GM12878 (cell line): ENCODE results near the gene NEU4. TPM values are rescaled to one million over a fixed set of nuclear protein-coding genes. Genes with fewer than 3 reads are reported as not detected.
A peak's percentile ranks its signal among the peaks of the same experiment; 100 is the strongest.

Source experiments
- BRCA1 ChIP-seq: IDR thresholded peaks from 2 replicates; pipeline ENCODE4 v1.6.1; 2011; ENCODE audit warnings: low read depth, low read length, improper control_type of control experiment
- CBFB ChIP-seq: IDR thresholded peaks from 2 replicates; pipeline ENCODE4 v1.6.1; 2016; ENCODE audit warnings: antibody characterized with exemption, low read depth
- CBX5 ChIP-seq: sonication (generic); IDR thresholded peaks from 2 replicates; pipeline ENCODE4 v1.6.1; 2016; ENCODE audit warnings: low read depth, moderate library complexity, mild to moderate bottlenecking, inconsistent platforms
- FOS ChIP-seq: IDR thresholded peaks from 3 replicates; pipeline ENCODE4 v1.6.1; 2011; ENCODE audit warnings: borderline replicate concordance; ENCODE audit not compliant: insufficient read length; ENCODE audit errors: extremely low read depth
- FOXK2 ChIP-seq: fragments of 450-650 bp; IDR thresholded peaks from 2 replicates; pipeline ENCODE4 v1.6.1; 2017; ENCODE audit warnings: mild to moderate bottlenecking, moderate library complexity
- GABPA ChIP-seq: IDR thresholded peaks from 2 replicates; pipeline ENCODE4 v1.6.1; 2014; ENCODE audit warnings: antibody characterized with exemption, low read depth, mild to moderate bottlenecking, inconsistent platforms
- GATAD2B ChIP-seq: fragments of 450-650 bp; conservative IDR thresholded peaks from 2 replicates; pipeline ENCODE4 v1.6.1; 2017; ENCODE audit warnings: low read depth, mild to moderate bottlenecking, moderate library complexity
- IRF4 ChIP-seq: IDR thresholded peaks from 2 replicates; pipeline ENCODE4 v1.6.1; 2011; ENCODE audit warnings: low read depth, low read length
- JUND ChIP-seq: IDR thresholded peaks from 2 replicates; pipeline ENCODE4 v1.6.1; 2012; ENCODE audit warnings: low read depth, mild to moderate bottlenecking, low read length, improper control_type of control experiment, moderate library complexity
- KAT2A ChIP-seq: conservative IDR thresholded peaks from 2 replicates; pipeline ENCODE4 v1.6.1; 2011; ENCODE audit warnings: low read depth, low read length; ENCODE audit not compliant: control insufficient read depth
- NFIC ChIP-seq: IDR thresholded peaks from 2 replicates; pipeline ENCODE4 v1.6.1; 2012; ENCODE audit warnings: low read depth, mild to moderate bottlenecking, inconsistent platforms, low read length, moderate library complexity
- NFYB ChIP-seq: IDR thresholded peaks from 2 replicates; pipeline ENCODE4 v1.6.1; 2011; ENCODE audit warnings: low read depth, mild to moderate bottlenecking, low read length, improper control_type of control experiment, moderate library complexity; ENCODE audit not compliant: insufficient read depth
- NR2F1 ChIP-seq: fragments of 450-650 bp; conservative IDR thresholded peaks from 2 replicates; pipeline ENCODE4 v1.6.1; 2017; ENCODE audit warnings: mild to moderate bottlenecking
- POLR2AphosphoS2 ChIP-seq: IDR thresholded peaks from 2 replicates; pipeline ENCODE4 v1.6.1; 2011; ENCODE audit warnings: low read depth, mild to moderate bottlenecking, low read length, improper control_type of control experiment, moderate library complexity
- RAD21 ChIP-seq: IDR thresholded peaks from 2 replicates; pipeline ENCODE4 v1.6.1; 2011; ENCODE audit warnings: mild to moderate bottlenecking, low read depth, low read length, moderate library complexity; ENCODE audit not compliant: insufficient read depth
- SMARCA5 ChIP-seq: fragments of 450-650 bp; IDR thresholded peaks from 2 replicates; pipeline ENCODE4 v1.6.1; 2017; ENCODE audit warnings: mild to moderate bottlenecking
- SREBF1 ChIP-seq: IDR thresholded peaks from 2 replicates; pipeline ENCODE4 v1.6.1; 2012; ENCODE audit warnings: mild to moderate bottlenecking, low read length
- ZNF622 ChIP-seq: fragments of 450-650 bp; IDR thresholded peaks from 2 replicates; pipeline ENCODE4 v1.6.1; 2017; ENCODE audit warnings: mild to moderate bottlenecking, inconsistent platforms
- polyA plus RNA-seq, 11 experiments: library from polyadenylated mRNA; depleted of rRNA in 4 of 11; unstranded in 6 of 11; stranded (reverse) in 5 of 11; fragments of >200 nt; fragmentation: Nextera tagmentation in 4 of 11; fragmentation: Illumina TruSeq in 1 of 11; extraction: Ambion mirVana in 4 of 11; extraction: Trizol in 1 of 11; gene quantifications; 1 replicate in 1 of 11; 2 replicates in 10 of 11; pipeline versions ENCODE4 v1.2.1 to v1.2.3, GENCODE V29; 2011 to 2016; ENCODE audit warnings: inconsistent platforms in 2 of 11, missing spikeins in 2 of 11, low read depth in 1 of 11
- total RNA-seq, 4 experiments: library from RNA; depleted of rRNA in 3 of 4; stranded (reverse); fragments of >200 nt in 3 of 4; fragmentation: Illumina TruSeq in 1 of 4; extraction: Trizol in 1 of 4; gene quantifications; 2 replicates each; pipeline versions ENCODE4 v1.2.1 to v1.2.3, GENCODE V29; 2013 to 2021
- TF ChIP-seq, protein P1 (sequence below): fragments of 450-650 bp; IDR thresholded peaks from 2 replicates; pipeline ENCODE4 v1.6.1; 2018; ENCODE audit warnings: borderline replicate concordance, mild to moderate bottlenecking; ENCODE audit not compliant: partially characterized antibody
- TF ChIP-seq, protein P2 (sequence below): IDR thresholded peaks from 2 replicates; pipeline ENCODE4 v1.6.1; 2011; ENCODE audit warnings: mild to moderate bottlenecking, low read depth, low read length, moderate library complexity; ENCODE audit not compliant: insufficient replicate concordance
- TF ChIP-seq, protein P3 (sequence below): fragments of 450-650 bp; formaldehyde crosslinking; IDR thresholded peaks from 2 replicates; pipeline ENCODE4 v1.4.0; 2022; ENCODE audit warnings: mild to moderate bottlenecking, moderate library complexity

Gene NEU4
- total and polyA plus RNA-seq, 10 of the 15 experiments (the other 5 are each of a cell fraction or from before 2014, with no cell fraction given), result 0.01 to 0.28 (median 0.14) TPM; not detected in 5

DNA sequence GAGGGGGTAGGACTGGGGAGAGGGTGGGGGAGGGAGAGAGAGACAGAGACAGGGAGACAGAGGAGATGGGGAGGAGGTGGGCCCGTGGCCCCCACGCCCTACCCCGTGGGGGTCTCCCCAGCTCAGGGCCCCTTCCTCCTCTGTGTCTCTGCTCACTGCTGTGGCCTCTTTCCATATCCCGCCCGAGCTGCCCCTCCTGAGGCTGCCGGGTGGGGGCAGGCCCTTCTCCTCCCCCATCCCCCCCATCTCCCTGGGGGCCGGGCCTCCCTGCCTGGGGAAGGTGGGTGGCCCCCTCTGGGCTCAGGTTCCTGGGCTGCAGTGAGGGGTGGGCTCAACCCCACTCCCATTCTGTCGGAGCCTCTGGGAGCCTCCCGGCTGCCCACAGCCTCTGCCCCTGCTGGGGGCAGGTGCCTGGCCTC lies 50.0 kb downstream of the NEU4 start (continued):
- TF ChIP-seq, protein P1, sequence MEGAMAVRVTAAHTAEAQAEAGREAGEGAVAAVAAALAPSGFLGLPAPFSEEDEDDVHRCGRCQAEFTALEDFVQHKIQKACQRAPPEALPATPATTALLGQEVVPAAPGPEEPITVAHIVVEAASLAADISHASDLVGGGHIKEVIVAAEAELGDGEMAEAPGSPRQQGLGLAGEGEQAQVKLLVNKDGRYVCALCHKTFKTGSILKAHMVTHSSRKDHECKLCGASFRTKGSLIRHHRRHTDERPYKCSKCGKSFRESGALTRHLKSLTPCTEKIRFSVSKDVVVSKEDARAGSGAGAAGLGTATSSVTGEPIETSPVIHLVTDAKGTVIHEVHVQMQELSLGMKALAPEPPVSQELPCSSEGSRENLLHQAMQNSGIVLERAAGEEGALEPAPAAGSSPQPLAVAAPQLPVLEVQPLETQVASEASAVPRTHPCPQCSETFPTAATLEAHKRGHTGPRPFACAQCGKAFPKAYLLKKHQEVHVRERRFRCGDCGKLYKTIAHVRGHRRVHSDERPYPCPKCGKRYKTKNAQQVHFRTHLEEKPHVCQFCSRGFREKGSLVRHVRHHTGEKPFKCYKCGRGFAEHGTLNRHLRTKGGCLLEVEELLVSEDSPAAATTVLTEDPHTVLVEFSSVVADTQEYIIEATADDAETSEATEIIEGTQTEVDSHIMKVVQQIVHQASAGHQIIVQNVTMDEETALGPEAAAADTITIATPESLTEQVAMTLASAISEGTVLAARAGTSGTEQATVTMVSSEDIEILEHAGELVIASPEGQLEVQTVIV, result no peak
- no peak; the same call in 1 of the 2 replicates for TF ChIP-seq CBFB
- TF ChIP-seq, protein P2, sequence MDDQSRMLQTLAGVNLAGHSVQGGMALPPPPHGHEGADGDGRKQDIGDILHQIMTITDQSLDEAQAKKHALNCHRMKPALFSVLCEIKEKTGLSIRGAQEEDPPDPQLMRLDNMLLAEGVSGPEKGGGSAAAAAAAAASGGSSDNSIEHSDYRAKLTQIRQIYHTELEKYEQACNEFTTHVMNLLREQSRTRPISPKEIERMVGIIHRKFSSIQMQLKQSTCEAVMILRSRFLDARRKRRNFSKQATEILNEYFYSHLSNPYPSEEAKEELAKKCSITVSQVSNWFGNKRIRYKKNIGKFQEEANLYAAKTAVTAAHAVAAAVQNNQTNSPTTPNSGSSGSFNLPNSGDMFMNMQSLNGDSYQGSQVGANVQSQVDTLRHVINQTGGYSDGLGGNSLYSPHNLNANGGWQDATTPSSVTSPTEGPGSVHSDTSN, result no peak
- TF ChIP-seq NR2F1, result no peak
- TF ChIP-seq SREBF1, result no peak
- no peak for TF ChIP-seq CBX5
- no peak for TF ChIP-seq GABPA
- TF ChIP-seq NFYB, result no peak
- TF ChIP-seq KAT2A, result no peak
- TF ChIP-seq POLR2AphosphoS2, result no peak
- TF ChIP-seq BRCA1, result no peak
- no peak for TF ChIP-seq NFIC
- no peak for TF ChIP-seq JUND
- no peak for TF ChIP-seq RAD21
- TF ChIP-seq GATAD2B, result no peak; the same call in 1 of the 2 replicates
- TF ChIP-seq SMARCA5, result peak; percentile 75; the same call in 1 of the 2 replicates
- TF ChIP-seq, protein P3, sequence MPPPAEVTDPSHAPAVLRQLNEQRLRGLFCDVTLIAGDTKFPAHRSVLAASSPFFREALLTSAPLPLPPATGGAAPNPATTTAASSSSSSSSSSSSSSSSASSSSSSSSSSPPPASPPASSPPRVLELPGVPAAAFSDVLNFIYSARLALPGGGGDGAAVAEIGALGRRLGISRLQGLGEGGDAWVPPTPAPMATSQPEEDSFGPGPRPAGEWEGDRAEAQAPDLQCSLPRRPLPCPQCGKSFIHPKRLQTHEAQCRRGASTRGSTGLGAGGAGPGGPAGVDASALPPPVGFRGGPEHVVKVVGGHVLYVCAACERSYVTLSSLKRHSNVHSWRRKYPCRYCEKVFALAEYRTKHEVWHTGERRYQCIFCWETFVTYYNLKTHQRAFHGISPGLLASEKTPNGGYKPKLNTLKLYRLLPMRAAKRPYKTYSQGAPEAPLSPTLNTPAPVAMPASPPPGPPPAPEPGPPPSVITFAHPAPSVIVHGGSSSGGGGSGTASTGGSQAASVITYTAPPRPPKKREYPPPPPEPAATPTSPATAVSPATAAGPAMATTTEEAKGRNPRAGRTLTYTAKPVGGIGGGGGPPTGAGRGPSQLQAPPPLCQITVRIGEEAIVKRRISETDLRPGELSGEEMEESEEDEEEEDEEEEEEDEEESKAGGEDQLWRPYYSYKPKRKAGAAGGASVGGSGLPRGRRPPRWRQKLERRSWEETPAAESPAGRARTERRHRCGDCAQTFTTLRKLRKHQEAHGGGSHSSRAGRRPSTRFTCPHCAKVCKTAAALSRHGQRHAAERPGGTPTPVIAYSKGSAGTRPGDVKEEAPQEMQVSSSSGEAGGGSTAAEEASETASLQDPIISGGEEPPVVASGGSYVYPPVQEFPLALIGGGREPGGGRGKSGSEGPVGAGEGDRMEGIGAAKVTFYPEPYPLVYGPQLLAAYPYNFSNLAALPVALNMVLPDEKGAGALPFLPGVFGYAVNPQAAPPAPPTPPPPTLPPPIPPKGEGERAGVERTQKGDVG, result no peak
- no peak for TF ChIP-seq ZNF622
- no peak for TF ChIP-seq IRF4
- TF ChIP-seq FOXK2, result 0 out of 2 replicates have a peak, but pooled peaks have one; percentile 10
- no peak for TF ChIP-seq FOS
- TF ChIP-seq, all 136 proteins: peak for 4
